HEK293T (cell line): ENCODE measurements around the gene TAOK2.

ENCODE experiments used
- ARNT ChIP-seq: fragments of 450-650 bp; IDR thresholded peaks from 2 replicates; pipeline ENCODE4 v1.6.1; 2017; ENCODE audit warnings: mild to moderate bottlenecking
- BHLHE40 ChIP-seq: fragments of 450-650 bp; IDR thresholded peaks from 2 replicates; pipeline ENCODE4 v1.6.1; 2016; ENCODE audit warnings: mild to moderate bottlenecking, moderate library complexity, borderline replicate concordance
- ELF4 ChIP-seq: fragments of 450-650 bp; IDR thresholded peaks from 2 replicates; pipeline ENCODE4 v1.6.1; 2017; ENCODE audit warnings: antibody characterized with exemption
- FOXA1 ChIP-seq: fragments of 450-650 bp; IDR thresholded peaks from 2 replicates; pipeline ENCODE4 v1.6.1; 2016; ENCODE audit warnings: mild to moderate bottlenecking
- FOXK2 ChIP-seq: fragments of 450-650 bp; IDR thresholded peaks from 2 replicates; pipeline ENCODE4 v1.6.1; 2016; ENCODE audit warnings: mild to moderate bottlenecking
- FOXM1 ChIP-seq: fragments of 450-650 bp; IDR thresholded peaks from 2 replicates; pipeline ENCODE4 v1.6.1; 2017; ENCODE audit warnings: mild to moderate bottlenecking, borderline replicate concordance
- HDGF ChIP-seq: fragments of 450-650 bp; IDR thresholded peaks from 2 replicates; pipeline ENCODE4 v1.6.1; 2017; ENCODE audit warnings: antibody characterized with exemption, borderline replicate concordance
- L3MBTL2 ChIP-seq: fragments of 450-650 bp; conservative IDR thresholded peaks from 2 replicates; pipeline ENCODE4 v1.6.1; 2016; ENCODE audit warnings: mild to moderate bottlenecking
- PKNOX1 ChIP-seq: fragments of 450-650 bp; IDR thresholded peaks from 2 replicates; pipeline ENCODE4 v1.6.1; 2016
- SP1 ChIP-seq: fragments of 450-650 bp; IDR thresholded peaks from 2 replicates; pipeline ENCODE4 v1.6.1; 2017
- SUZ12 ChIP-seq: fragments of 450-650 bp; IDR thresholded peaks from 2 replicates; pipeline ENCODE4 v1.6.1; 2016; ENCODE audit warnings: mild to moderate bottlenecking
- TARDBP ChIP-seq: fragments of 450-650 bp; IDR thresholded peaks from 2 replicates; pipeline ENCODE4 v1.6.1; 2016

- TF ChIP-seq TARDBP (no peak), ELF4 (no peak), FOXK2 (no peak), BHLHE40 (no peak), FOXM1 (no peak), ARNT (no peak), FOXA1 (no peak), L3MBTL2 (no peak; the same call in 1 of the 2 replicates), PKNOX1 (no peak), SUZ12 (no peak), SP1 (no peak), HDGF (no peak)
Observed at GRCh38 chr16:29974291-29975133, 844 bp downstream of the TAOK2 start.
